PFSK-1 (cell line): Measurements from ENCODE around the gene RELT.

Experiments
- POLR2AphosphoS5 ChIP-seq: IDR thresholded peaks from 2 replicates; pipeline ENCODE4 v1.6.1; 2012; ENCODE audit warnings: low read depth, mild to moderate bottlenecking, control low read depth, low read length, moderate library complexity
- SIN3A ChIP-seq: IDR thresholded peaks from 2 replicates; pipeline ENCODE4 v1.6.1; 2012; ENCODE audit warnings: mild to moderate bottlenecking, low read length, moderate library complexity, borderline replicate concordance; ENCODE audit not compliant: insufficient read depth
- TAF1 ChIP-seq: IDR thresholded peaks from 2 replicates; pipeline ENCODE4 v1.6.1; 2012; ENCODE audit warnings: low read length, control low read depth, borderline replicate concordance; ENCODE audit not compliant: insufficient read depth
- TF ChIP-seq, protein P1 (sequence below), 2 experiments: IDR thresholded peaks; 2 replicates each; pipeline versions ENCODE4 v1.6.1 to v1.8.0; 2011 to 2012; ENCODE audit warnings: low read depth in 2 of 2, low read length in 2 of 2, control low read depth in 1 of 2, inconsistent platforms in 1 of 2, mild to moderate bottlenecking in 1 of 2, moderate library complexity in 1 of 2; ENCODE audit not compliant: insufficient read depth in 1 of 2

DNA sequence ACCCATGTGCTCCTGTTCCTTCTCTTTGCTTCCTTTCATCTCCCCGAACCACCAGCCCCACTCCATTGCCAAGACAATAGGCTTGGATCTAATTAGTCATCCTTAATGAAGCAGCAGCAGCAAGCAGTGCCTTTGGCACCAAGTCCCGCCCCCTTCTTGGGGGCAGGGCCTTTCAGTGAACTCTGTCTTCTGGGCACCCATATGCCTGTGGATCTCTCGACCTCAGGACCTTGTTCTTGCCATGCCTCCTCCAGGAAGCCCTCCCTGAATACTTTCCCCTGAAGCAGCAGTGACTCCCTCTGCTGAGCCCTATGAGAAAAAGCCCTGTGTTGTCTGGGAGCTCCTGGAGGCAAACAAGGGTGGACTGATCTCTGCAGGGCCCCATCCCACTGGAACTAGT, 36.0 kb upstream of the RELT start:
- TF ChIP-seq, protein P1, sequence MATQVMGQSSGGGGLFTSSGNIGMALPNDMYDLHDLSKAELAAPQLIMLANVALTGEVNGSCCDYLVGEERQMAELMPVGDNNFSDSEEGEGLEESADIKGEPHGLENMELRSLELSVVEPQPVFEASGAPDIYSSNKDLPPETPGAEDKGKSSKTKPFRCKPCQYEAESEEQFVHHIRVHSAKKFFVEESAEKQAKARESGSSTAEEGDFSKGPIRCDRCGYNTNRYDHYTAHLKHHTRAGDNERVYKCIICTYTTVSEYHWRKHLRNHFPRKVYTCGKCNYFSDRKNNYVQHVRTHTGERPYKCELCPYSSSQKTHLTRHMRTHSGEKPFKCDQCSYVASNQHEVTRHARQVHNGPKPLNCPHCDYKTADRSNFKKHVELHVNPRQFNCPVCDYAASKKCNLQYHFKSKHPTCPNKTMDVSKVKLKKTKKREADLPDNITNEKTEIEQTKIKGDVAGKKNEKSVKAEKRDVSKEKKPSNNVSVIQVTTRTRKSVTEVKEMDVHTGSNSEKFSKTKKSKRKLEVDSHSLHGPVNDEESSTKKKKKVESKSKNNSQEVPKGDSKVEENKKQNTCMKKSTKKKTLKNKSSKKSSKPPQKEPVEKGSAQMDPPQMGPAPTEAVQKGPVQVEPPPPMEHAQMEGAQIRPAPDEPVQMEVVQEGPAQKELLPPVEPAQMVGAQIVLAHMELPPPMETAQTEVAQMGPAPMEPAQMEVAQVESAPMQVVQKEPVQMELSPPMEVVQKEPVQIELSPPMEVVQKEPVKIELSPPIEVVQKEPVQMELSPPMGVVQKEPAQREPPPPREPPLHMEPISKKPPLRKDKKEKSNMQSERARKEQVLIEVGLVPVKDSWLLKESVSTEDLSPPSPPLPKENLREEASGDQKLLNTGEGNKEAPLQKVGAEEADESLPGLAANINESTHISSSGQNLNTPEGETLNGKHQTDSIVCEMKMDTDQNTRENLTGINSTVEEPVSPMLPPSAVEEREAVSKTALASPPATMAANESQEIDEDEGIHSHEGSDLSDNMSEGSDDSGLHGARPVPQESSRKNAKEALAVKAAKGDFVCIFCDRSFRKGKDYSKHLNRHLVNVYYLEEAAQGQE (IDR thresholded peaks at IDR 0.05; ENCODE audit: insufficient read depth in 1 of 2, low read depth in 2 of 2, low read length in 2 of 2), result no peak
- TF ChIP-seq TAF1, result no peak
- no peak for TF ChIP-seq POLR2AphosphoS5
- TF ChIP-seq SIN3A, result no peak
